NOMO-1 treated with DMSO at 0.1 percent for 48 hours (cell line): Measurements from ENCODE around the gene BFSP2.

ENCODE experiments used
- DNase-seq: peaks from one replicate; lab custom pipeline; 2025; ENCODE audit not compliant: unreplicated experiment; lab: John Stamatoyannopoulos, UW

BFSP2 gene

DNA sequence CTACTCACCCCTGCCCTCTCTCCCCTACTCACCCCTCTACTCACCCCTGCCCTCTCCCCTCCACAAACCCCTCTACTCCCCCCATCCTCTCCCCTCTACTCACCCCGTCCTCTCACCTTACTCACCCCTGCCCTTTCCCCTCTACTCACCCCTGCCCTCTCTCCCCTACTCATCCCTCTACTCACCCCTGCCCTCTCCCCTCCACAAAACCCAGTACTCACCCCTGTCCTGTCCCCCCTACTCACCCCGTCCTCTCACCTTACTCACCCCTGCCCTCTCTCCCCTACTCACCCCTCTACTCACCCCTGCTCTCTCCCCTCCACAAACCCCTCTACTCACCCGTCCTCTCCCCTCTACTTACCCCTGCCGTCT lies 14.2 kb downstream of the BFSP2 start:
- no peak for DNase-seq

GRCh38 chr3:133418361-133418760 lies 18.5 kb downstream of the BFSP2 start:
- no peak for DNase-seq

DNA sequence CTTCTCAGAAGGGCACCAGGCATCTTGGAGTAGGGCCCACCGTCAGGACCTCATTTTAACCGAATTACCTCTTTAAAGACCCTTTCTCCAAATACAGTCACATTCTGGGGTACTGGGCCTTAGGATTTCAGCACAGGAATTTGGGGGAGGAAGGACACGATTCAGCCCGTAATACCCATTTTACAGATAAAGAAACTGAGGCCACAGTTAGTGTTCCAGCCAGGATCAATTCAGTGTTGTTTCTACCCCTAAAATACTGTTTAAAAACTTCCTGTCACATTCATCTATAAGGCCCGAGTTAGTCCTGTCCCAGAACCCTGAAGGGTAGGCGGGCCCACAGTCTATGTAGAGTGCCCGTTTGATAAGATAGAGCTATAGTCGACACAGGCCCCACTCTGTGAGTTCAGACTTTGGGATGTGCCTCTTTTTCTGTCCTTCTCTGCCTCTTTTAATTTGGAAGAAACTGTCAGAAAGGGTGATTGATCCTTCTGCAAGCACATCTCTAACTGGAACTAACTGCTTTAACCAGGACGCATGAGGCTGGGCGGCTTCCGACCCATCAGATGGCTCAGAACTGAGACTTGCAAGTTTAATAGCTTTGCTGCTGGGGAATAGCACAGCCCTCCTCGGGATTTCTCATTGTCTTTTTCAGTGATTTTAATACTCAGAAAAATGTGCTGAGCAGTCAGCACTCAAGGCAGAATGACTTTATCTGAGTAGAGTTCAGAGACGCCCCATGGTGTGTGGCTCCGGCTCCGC lies 19.5 kb downstream of the BFSP2 start:
- DNase-seq = no peak

GRCh38 chr3:133424937-133425869 lies 25.3 kb downstream of the BFSP2 start:
- no peak for DNase-seq

DNA sequence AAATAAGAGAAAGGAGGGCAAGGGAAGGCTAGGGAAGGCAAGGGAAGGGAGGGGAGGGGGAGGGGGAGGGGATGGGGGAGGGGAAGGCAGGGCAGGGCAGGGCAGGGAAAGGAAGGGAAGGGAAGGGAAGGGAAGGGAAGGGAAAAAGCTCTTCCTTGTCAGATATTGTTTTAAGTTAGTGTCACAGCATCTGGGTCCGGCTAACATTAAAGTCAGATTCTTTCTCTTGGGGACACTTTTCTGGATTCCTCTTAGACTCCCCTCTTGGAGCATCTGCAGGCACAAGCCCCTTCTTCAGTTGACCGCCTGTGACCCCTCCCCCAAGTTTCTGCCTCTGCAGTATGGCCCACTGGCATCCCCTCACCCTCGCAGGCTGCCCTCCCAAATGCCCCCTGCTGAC lies 26.0 kb downstream of the BFSP2 start:
- no peak for DNase-seq

DNA sequence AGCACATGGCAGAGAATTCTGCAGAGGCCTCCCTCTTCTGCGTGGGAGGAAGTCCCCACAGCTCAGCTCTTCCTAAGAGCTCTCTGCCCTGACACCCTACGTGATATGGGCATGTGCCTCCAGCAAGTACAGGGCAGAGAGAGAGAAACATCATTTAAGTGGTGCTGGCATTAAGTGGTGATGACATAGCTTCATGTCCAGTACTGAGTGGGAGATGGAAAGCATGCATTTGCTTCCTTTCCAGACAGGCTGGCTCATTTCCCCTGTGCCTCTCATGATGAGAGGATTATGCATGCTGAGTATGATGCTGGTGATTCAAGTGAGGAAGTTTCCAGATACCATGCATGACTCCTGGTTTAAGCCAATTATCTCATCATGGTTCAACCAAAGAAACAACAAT lies 26.9 kb downstream of the BFSP2 start:
- no peak for DNase-seq

- DNase-seq = no peak
Observed at GRCh38 chr3:133428552-133428951, 28.7 kb downstream of the BFSP2 start.

DNA sequence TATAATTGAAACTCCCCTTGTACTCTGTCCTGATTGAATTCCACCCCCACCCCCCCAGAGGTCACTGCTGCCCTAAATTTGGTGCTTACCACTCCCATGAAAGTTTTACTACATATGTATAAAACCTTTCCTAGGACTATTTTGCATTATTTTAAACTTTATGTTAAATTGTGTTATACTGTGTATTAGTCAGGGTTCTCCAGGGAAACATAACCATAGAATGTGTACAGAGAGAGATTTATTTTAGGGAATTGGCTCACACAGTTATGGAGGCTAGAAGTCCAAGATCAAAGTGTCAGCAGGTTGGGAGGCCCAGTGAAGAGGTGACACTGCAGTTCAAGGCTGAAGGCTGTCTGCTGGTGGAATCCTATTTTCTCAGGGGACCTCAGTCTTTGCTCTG lies 29.2 kb downstream of the BFSP2 start:
- DNase-seq = no peak

GRCh38 chr3:133439563-133439962 lies 39.7 kb downstream of the BFSP2 start:
- DNase-seq = no peak

DNA sequence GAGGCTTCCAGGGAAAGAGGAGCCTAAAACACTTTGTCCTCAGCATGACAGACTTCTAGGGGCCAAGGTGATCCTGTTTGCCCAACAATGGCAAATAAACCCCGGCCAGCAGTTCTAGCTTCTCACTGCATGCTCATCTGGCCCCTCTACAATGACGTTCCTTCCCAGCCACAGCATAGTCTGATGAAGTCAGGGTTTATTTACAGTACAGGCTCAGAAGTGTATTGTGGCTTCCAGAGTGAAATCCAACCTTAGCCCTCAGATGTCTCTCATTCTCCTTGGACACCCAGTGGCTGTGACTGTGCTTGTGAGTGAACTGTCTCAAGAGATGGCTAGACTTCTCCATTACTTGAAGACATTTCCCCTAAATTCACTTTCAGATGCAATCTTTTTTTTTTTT lies 40.8 kb downstream of the BFSP2 start:
- no peak for DNase-seq

GRCh38 chr3:133441867-133442270 lies 42.0 kb downstream of the BFSP2 start:
- peak; percentile 21 for DNase-seq

GRCh38 chr3:133442518-133442917 lies 42.7 kb downstream of the BFSP2 start:
- no peak for DNase-seq

DNA sequence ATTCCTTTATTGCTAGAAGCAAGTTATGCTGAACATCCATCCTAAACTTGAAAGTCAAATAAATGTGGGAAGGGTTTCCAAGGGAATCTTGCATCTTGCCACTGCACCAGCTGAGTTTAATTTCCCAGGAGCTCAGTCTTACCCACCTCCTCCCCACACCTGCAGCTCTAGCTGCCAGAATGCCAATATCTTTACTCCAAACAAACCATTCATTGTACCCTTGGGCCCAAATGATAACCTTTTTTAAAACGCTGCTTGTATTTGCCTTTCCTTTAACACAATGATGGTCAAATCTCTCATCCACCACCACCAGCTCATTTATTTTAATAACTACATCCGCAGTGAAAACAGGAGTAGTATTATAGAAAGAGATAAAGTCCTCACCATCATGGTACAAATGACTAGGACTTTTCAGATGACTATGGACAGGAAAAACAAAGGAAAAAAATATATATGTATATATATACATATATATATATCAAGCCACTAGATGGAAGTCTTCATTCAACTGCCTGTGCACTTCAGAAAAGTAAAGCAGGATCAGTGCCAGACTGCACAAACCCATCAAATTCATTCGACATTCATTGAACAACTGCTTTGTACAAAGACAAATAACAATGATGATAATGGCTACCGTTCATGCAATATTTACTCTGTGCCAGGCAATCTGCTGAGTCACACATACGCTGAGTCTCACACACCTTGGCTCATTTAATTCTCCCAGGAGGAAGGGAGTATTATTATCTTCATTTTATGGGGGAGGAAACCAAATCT lies 44.0 kb downstream of the BFSP2 start:
- no peak for DNase-seq

GRCh38 chr3:133444423-133444774 lies 44.5 kb downstream of the BFSP2 start:
- no peak for DNase-seq

DNA sequence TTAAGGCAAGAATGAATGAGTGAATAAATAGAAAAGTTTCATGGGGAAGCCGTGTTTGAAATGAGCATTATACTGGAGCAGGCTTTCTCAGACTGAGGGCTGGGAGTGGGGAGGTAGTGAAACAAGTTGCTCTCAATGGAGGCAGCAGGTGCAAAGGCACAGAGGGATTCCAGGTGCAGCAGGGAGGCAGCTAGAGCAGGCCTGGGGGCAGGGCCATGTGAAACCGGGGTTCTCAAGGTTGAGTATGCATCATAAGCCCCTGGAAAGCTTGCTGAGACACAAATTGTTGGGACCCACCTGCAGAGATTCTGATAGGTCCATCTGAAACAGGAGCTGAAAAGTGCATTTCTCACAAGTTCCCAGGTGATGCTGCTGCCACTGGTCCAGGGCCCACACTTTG lies 45.3 kb downstream of the BFSP2 start:
- DNase-seq = no peak

DNA sequence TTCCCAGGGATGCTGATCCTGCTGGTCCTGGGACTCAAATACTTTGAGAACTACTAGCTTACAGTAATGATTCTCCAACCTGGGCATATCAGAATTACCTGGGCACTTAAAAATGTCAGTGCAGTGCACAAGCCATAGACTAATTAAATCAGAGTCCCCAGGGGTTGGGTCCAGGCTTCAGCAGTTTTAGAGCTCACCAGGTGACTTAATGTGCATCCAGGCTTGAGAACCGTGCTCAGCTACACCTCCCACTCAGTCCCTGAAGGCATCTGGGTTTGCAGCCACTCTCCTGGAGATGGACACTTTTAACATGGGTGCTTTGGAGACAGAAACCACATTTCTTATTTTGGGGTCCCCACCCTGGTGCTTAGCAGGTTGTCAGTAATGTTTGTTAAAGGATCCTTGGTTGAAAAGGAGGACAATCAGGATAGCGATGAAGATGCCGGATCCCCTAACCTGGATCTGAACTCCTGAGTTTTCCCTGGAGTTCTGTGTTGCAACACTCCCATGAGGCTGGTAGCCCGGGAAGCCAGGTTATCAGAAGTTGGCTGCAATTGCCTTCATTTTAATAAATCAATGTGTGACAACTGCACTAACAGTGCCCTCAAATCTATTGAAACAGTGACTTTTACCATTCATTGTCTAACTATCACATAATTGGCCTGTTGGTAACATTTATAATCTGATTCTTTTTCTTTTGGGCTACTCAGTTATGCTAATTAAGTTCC lies 48.1 kb downstream of the BFSP2 start:
- DNase-seq = no peak

- peak; percentile 91 for DNase-seq
Observed at GRCh38 chr3:133448478-133449122, 48.7 kb downstream of the BFSP2 start.

DNA sequence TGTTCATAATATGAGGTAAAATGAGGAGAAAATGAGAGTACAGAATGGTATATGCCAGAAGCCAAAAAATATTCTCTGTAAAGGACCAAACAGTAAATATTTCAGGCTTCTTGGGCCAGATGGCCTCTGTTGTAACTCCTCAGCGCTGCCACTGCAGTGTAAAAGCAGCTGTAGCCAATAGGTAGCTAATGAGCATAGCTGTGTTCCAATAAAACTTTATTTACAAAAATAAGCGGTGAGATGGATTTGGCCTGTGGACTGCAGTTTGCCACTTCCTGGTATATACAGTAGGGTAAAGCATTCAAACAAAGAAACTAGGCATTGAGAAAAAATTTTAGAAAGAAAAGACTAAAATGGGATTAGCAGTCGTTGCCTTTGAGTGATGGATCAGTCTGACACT lies 51.5 kb downstream of the BFSP2 start:
- no peak for DNase-seq

DNA sequence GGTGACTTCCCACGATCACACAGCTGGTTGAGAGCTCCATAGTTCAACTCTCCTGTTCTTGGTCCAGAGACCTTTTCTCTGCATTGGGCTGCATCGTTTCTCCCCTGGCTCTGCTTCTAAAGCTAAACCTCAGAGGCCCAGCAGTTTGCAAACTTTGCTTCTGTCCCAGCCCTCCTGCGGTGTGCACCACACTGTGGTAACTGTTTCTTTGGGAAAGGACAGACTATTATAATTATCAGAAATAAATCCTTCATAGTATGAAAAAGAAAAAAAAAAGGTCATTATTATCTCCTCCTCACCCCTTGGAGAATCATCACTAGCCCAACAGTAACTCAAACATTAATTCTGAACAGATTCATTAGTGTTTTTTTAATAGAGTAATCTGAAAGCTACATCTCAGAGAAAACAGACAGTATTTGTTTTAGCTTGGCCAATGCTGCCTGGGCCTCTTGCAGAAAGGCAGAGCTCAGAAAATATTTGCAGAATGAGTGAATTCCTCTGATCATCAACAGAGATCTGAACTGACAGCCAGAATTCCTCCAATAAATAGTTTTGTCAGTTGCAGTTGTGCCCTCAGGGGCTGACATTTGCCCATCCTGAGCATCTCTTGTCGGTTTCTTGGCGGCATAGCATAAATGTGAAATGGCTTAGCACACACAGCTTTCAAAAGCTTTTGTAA lies 52.9 kb downstream of the BFSP2 start:
- DNase-seq = no peak

- DNase-seq = no peak
Observed at GRCh38 chr3:133453383-133453782, 53.5 kb downstream of the BFSP2 start.
